HG03520 (cell line): Measurements from ENCODE around the gene FGF9.

Experiments
- ATAC-seq: cut with Tn5 transposase; IDR thresholded peaks from one replicate; pipeline ENCODE4 v1.9.1; 2021; ENCODE audit warnings: mild to moderate bottlenecking, moderate library complexity; ENCODE audit not compliant: unreplicated experiment

The FGF9 gene

DNA sequence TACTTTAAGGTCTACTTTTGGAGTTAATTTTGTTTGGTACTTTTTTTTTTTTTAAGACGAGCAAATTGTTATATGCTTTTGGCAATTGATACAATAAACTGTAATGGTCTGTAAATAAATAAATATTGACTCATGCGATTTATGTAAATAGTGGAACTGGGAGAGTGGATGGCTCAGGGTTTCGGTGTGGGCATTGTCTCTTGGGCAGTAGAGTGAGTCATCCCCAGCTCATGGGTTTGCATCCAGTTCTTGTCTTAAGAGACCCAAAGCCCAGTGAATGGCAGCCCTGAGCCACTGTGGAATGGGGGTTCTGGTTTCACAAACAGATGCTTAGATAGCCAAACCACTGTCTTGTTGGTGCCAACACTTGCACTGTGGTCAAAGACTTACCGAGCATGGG, 33.0 kb downstream of the FGF9 start:
- ATAC-seq, result no peak

DNA sequence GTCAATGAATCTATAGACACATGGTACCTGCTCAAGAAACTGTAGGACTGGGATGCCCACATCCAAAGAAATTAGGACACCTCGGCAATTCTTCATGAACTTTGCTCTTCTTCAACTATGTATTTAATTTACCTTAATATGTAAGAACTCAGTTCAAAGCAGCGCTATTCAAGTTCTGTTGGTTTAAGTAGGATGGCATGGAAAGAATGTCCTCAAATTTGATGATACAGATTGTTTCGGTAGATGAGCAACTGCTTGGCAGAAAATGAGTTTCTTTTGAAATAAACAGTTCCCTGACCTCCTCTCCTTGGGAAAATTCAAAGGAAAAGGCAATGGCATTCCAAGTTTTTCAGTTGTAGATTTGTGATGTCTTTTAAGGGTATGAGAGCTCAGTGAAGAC, 36.7 kb downstream of the FGF9 start:
- no peak for ATAC-seq

GRCh38 chr13:21709697-21710096, 38.8 kb downstream of the FGF9 start:
- no peak for ATAC-seq

GRCh38 chr13:21710163-21710562, 39.3 kb downstream of the FGF9 start:
- no peak for ATAC-seq

DNA sequence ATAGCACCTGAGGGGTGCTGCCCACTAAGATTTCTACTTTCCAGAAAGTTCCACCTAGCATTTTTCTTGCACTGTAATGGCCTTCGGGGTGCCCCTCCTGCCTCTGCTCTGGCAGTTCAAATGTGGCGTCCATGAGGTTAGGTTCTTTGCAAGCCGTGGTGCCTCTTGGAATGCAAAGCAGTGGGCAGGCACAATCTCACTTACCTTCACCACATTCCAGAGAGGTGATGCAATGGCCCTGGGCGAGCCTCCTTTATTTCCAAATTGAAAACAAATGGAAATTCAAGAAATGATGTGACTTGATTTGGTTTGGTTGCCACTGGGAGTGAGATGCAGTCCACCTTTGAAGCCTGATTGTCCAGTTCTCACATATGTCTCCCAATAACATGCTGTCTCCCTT, 46.9 kb downstream of the FGF9 start:
- no peak for ATAC-seq

DNA sequence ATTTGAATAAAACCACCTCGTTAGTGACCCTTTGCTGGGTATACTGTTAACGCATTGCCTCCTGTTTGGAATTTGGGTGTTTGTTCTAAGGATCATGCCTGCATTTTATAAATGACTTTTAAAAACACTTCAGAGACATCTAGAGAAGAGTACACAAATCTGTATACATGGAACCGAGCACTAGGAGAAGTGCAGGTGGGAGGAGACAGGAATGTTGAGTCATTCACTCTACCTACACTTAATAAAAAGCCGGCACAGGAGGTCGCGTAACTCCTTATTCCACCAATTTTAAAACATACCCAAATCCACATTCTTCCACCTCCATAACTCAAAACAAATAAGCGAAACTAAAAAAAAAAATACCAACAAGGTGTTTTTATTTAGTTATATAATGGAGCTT, 48.6 kb downstream of the FGF9 start:
- ATAC-seq, result no peak

GRCh38 chr13:21723807-21724505, 53.1 kb downstream of the FGF9 start:
- no peak for ATAC-seq

GRCh38 chr13:21730186-21730880, 59.5 kb downstream of the FGF9 start:
- ATAC-seq, result no peak

DNA sequence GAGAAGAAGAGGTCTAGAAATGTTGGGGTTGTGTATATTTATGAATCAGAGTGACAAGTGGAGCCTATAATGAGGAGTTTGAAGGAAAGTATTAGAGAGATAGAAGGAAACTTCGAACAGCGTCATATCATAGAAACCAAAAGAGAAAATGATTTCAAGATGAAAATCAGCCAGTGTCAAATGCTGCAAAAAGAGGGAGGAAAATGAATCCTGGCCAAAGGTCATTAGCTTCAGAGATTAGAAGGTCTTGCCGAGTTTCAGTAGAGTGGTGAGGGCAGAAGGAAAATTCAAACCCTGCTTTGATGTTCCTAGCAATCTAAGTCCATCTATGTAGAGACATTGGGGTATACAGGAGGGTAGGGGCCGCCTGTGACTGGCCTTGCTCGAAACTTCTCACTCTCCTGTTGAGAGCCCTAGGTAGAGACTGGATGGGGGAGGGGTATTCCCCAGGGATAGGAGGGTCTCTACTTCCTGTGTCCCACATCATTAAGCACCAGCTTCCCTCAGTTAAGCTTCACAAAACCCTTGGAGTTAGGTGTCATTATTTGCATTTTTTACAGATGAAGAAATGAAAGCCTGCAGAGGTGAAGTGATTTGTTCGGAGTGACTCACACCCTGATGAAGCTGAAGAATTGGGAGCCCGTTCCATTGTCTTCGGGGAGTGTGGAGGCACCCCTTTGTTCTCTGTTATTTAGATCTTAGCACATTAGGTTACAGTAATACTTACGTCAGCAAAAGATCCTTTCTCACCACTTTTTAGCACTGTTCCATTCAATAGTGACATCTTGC, 62.8 kb downstream of the FGF9 start:
- no peak for ATAC-seq

DNA sequence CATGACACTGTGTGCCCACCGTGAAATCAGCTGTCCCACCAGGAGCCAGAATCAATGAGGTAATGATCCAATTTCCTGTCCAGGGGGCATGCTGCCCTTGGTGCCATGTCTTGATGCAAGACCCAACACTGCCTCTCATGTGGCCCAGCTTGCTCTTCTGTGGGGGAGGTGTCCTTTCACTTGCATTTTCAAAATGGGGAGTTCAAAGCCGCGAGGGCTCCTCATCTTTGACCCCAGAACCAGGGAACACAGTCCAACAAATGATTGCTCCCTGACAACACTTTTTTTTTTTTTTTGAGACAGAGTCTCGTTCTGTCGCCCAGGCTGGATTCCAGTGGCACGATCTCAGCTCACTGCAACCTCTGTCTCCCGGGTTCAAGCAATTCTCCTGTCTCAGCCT, 64.1 kb downstream of the FGF9 start:
- ATAC-seq, result no peak

DNA sequence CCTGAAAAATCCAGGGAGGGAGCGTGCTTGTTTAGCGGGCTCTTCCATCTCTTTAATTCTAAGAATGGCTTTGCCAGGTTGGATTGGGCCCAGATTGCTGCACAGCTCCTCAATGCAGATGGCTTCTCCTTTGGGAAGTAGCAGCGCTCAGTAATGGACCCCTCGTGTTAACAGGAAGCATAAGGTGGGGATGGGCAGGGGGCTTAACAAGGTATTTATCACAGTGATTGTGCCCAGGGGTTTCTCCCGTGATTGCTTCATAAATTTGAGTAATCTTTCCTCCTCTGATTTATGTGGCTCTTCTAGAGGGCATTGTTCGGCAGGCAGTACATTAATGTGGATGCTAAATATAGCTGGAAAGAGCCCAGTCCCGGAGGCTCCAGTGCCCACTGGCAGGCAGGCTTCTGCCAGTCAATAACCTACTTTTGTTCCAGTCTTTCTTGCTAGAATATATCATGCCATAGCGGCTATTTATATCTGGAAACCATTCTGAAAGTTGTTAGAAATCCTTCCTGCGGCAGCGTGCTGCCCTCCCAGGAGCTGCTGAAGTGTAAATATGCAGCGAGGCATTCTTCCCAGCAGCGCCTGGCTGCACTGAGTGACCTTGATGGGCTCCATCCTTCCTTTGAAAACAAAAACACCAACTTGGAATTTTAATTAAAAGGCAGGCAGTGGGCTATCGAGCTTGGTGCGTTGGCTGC, 65.0 kb downstream of the FGF9 start:
- ATAC-seq, result no peak

- no peak for ATAC-seq
Observed at GRCh38 chr13:21736926-21737325, 66.1 kb downstream of the FGF9 start.

- ATAC-seq, result no peak
Observed at GRCh38 chr13:21738630-21739029, 67.8 kb downstream of the FGF9 start.

- no peak for ATAC-seq
Observed at GRCh38 chr13:21739771-21740170, 68.9 kb downstream of the FGF9 start.

- no peak for ATAC-seq
Observed at GRCh38 chr13:21741396-21741979, 70.6 kb downstream of the FGF9 start.

- no peak for ATAC-seq
Observed at GRCh38 chr13:21742096-21742495, 71.2 kb downstream of the FGF9 start.

- no peak for ATAC-seq
Observed at GRCh38 chr13:21744149-21744548, 73.3 kb downstream of the FGF9 start.

- ATAC-seq, result no peak
Observed at GRCh38 chr13:21745307-21745706, 74.4 kb downstream of the FGF9 start.

DNA sequence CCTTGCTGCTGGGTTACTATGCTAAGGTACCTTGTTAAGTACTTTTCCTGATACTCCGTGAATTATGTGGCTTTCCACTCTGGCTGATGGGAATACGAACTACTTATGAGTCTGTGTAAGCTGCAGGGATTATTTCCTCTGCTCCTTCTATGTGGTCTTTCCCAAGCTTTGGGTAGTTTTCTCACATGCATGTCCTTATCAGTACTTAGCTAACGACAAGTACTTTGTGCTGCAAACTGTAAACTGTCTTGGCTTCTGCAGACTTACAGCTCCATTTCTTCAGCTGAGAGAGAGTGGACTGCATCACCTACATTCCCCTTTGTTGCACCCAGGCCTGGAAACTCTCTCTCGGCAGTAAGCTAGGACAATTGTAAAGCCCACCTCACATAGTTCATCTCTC, 76.6 kb downstream of the FGF9 start:
- ATAC-seq, result no peak

GRCh38 chr13:21748166-21748565, 77.3 kb downstream of the FGF9 start:
- ATAC-seq, result no peak

GRCh38 chr13:21749410-21749809, 78.5 kb downstream of the FGF9 start:
- no peak for ATAC-seq
